GM12892 (cell line): ENCODE results near the gene EMC10.

Source experiments
- POLR2A ChIP-seq: IDR thresholded peaks from 2 replicates; pipeline ENCODE4 v1.6.1; 2011; ENCODE audit warnings: low read depth, low read length, control low read depth
- POLR2AphosphoS5 ChIP-seq: IDR thresholded peaks from 2 replicates; pipeline ENCODE4 v1.6.1; 2011; ENCODE audit warnings: low read depth, low read length, control low read depth
- TAF1 ChIP-seq: IDR thresholded peaks from 2 replicates; pipeline ENCODE4 v1.6.1; 2011; ENCODE audit warnings: low read depth, mild to moderate bottlenecking, control low read depth, low read length, borderline replicate concordance

- no peak for TF ChIP-seq POLR2A
- TF ChIP-seq TAF1: no peak
- TF ChIP-seq POLR2AphosphoS5: no peak
Observed at GRCh38 chr19:50434525-50434924, 41.8 kb upstream of the EMC10 start.
